GM23338 (cell line): ENCODE data around the gene AFAP1. TPM values are rescaled to one million over a fixed set of nuclear protein-coding genes. Genes with fewer than 3 reads are reported as not detected.

Source experiments
- ATAC-seq: fragments of 200-7000 bp; cut with Tn5 transposase; 3 replicates; pipeline ENCODE4 v1.9.1; 2020
- DNase-seq: peaks from one replicate; pipeline ENCODE4 v3.0.0-alpha.2; 2015; ENCODE audit warnings: low spot score
- H2AFZ ChIP-seq: fragments of 200-600 bp; sonication (generic); 2 replicates; pipeline ENCODE4 v1.8.0; 2016; ENCODE audit warnings: antibody characterized with exemption, mild to moderate bottlenecking, moderate library complexity
- H3F3A ChIP-seq: fragments of 200-600 bp; sonication (generic); replicated peaks from 2 replicates; pipeline ENCODE4 v1.8.0; 2017; ENCODE audit warnings: antibody characterized with exemption, mixed run types, low read depth
- H3K27ac ChIP-seq: fragments of 200-600 bp; sonication (generic); 2 replicates; pipeline ENCODE4 v1.6.1; 2016; ENCODE audit warnings: low read depth
- H3K27me3 ChIP-seq: fragments of 200-600 bp; sonication (generic); 2 replicates; pipeline ENCODE4 v1.8.0; 2016; ENCODE audit warnings: mild to moderate bottlenecking, mixed run types, moderate library complexity; ENCODE audit not compliant: insufficient read depth
- H3K36me3 ChIP-seq: fragments of 200-600 bp; sonication (generic); 2 replicates; pipeline ENCODE4 v1.8.0; 2016; ENCODE audit warnings: mild to moderate bottlenecking; ENCODE audit not compliant: insufficient read depth
- H3K4me1 ChIP-seq: fragments of 200-600 bp; sonication (generic); 2 replicates; pipeline ENCODE4 v1.8.0; 2016; ENCODE audit warnings: mild to moderate bottlenecking, moderate library complexity; ENCODE audit not compliant: insufficient read depth
- H3K4me2 ChIP-seq: fragments of 200-600 bp; sonication (generic); 2 replicates; pipeline ENCODE4 v1.7.1; 2017; ENCODE audit warnings: mixed run types
- H3K4me3 ChIP-seq: fragments of 200-600 bp; sonication (generic); 2 replicates; pipeline ENCODE4 v1.6.1; 2016; ENCODE audit warnings: mixed run types
- H3K79me2 ChIP-seq: fragments of 200-600 bp; sonication (generic); replicated peaks from 2 replicates; pipeline ENCODE4 v1.8.0; 2017; ENCODE audit warnings: mild to moderate bottlenecking; ENCODE audit not compliant: insufficient read depth
- H3K9me2 ChIP-seq: fragments of 200-600 bp; sonication (generic); 2 replicates; pipeline ENCODE4 v1.8.0; 2017; ENCODE audit not compliant: insufficient read depth
- H4K20me1 ChIP-seq: fragments of 200-600 bp; sonication (generic); replicated peaks from 2 replicates; pipeline ENCODE4 v1.8.0; 2017; ENCODE audit warnings: mild to moderate bottlenecking; ENCODE audit not compliant: insufficient read depth
- H3K27ac Mint-ChIP-seq: 2 replicates; pipeline ENCODE4 v1.8.0; 2020; ENCODE audit warnings: inconsistent platforms, mild to moderate bottlenecking, moderate library complexity, mixed read lengths
- H3K27me3 Mint-ChIP-seq: 3 replicates; pipeline ENCODE4 v1.8.0; 2022; ENCODE audit warnings: low read depth, mild to moderate bottlenecking, moderate library complexity, mixed read lengths, inconsistent platforms; ENCODE audit not compliant: insufficient read depth, poor library complexity
- H3K36me3 Mint-ChIP-seq: 3 replicates; pipeline ENCODE4 v1.8.0; 2021; ENCODE audit warnings: low read depth, mild to moderate bottlenecking, inconsistent platforms, moderate library complexity, mixed read lengths
- H3K4me1 Mint-ChIP-seq: 3 replicates; pipeline ENCODE4 v1.8.0; 2020; ENCODE audit warnings: mild to moderate bottlenecking, inconsistent platforms, mixed read lengths
- H3K4me3 Mint-ChIP-seq: 3 replicates; pipeline ENCODE4 v1.8.0; 2021; ENCODE audit warnings: moderate library complexity, mild to moderate bottlenecking, inconsistent platforms, mixed read lengths
- H3K9me3 Mint-ChIP-seq: 3 replicates; pipeline ENCODE4 v1.8.0; 2020; ENCODE audit warnings: moderate library complexity, mild to moderate bottlenecking, inconsistent platforms, mixed read lengths
- CREB1 ChIP-seq: fragments of 250-450 bp; sonication (Bioruptor Pico); IDR thresholded peaks from 2 replicates; pipeline ENCODE4 v1.5.0; 2020; ENCODE audit warnings: low read depth, mild to moderate bottlenecking, moderate library complexity
- EZH2phosphoT487 ChIP-seq: fragments of 200-600 bp; sonication (generic); IDR thresholded peaks from one replicate; pipeline ENCODE4 v1.8.1; 2018; ENCODE audit warnings: antibody characterized with exemption; ENCODE audit not compliant: unreplicated experiment
- JUNB ChIP-seq: IDR thresholded peaks from one replicate; pipeline ENCODE4 v1.6.1; 2016; ENCODE audit warnings: antibody characterized with exemption; ENCODE audit not compliant: unreplicated experiment
- NANOG ChIP-seq: IDR thresholded peaks from 2 replicates; pipeline ENCODE4 v1.6.1; 2016; ENCODE audit warnings: antibody characterized with exemption, borderline replicate concordance
- POLR2AphosphoS5 ChIP-seq: IDR thresholded peaks from 2 replicates; pipeline ENCODE4 v1.6.1; 2016; ENCODE audit warnings: antibody characterized with exemption, low read depth
- STAT1 ChIP-seq: IDR thresholded peaks from one replicate; pipeline ENCODE4 v1.6.1; 2016; ENCODE audit warnings: antibody characterized with exemption; ENCODE audit not compliant: unreplicated experiment
- ZNF331 ChIP-seq: fragments of 250-450 bp; sonication (Bioruptor Pico); IDR thresholded peaks from 2 replicates; pipeline ENCODE4 v1.5.0; 2020; ENCODE audit warnings: low read depth, mild to moderate bottlenecking, moderate library complexity
- polyA plus RNA-seq: library from polyadenylated mRNA; unstranded; fragments of >200 nt; fragmentation: Nextera tagmentation; extraction: Ambion mirVana; gene quantifications from 2 replicates; pipeline ENCODE4 v1.2.1, GENCODE V29; 2016
- total RNA-seq: library from RNA; depleted of rRNA; stranded (reverse); fragments of >200 nt; shearing (Covaris generic); gene quantifications from 2 replicates; pipeline ENCODE4 v1.2.3, GENCODE V29; 2014
- TF ChIP-seq, protein P1 (sequence below): fragments of 250-450 bp; sonication (Bioruptor Pico); IDR thresholded peaks from 2 replicates; pipeline ENCODE4 v1.5.0; 2020; ENCODE audit warnings: mild to moderate bottlenecking, moderate library complexity
- TF ChIP-seq, protein P2 (sequence below): IDR thresholded peaks from 2 replicates; pipeline ENCODE4 v1.6.1; 2016; ENCODE audit warnings: antibody characterized with exemption
- TF ChIP-seq, protein P3 (sequence below): IDR thresholded peaks from one replicate; pipeline ENCODE4 v1.6.1; 2018; ENCODE audit warnings: antibody characterized with exemption; ENCODE audit not compliant: unreplicated experiment

The AFAP1 gene
- total and polyA plus RNA-seq, 2 experiments from 2014 or later, result 6.5 to 21.5 TPM

DNA sequence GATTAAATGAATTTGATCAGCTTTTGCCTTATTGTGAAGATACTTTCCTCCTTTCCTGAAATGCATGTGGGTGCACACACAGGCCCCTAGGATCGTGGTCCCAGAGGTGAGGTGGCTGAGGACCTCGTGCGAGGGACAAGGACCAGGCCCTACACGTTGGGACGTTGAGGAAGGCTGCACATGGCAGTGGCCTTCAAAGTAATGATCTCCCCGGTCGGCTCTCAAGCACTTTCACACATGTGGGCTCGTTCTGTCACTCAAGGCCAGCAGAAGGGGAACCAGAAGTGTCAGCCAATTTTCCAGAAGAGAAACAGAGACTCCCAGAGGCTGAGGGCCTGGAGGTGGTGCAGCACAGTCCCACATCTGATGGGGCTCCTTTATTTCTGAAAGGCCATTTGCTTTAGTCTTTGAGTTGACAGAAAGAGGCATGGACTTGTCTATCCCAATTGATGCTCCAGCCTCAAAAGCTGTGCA lies 196.8 kb downstream of the AFAP1 start (continued):
- TF ChIP-seq, protein P1, sequence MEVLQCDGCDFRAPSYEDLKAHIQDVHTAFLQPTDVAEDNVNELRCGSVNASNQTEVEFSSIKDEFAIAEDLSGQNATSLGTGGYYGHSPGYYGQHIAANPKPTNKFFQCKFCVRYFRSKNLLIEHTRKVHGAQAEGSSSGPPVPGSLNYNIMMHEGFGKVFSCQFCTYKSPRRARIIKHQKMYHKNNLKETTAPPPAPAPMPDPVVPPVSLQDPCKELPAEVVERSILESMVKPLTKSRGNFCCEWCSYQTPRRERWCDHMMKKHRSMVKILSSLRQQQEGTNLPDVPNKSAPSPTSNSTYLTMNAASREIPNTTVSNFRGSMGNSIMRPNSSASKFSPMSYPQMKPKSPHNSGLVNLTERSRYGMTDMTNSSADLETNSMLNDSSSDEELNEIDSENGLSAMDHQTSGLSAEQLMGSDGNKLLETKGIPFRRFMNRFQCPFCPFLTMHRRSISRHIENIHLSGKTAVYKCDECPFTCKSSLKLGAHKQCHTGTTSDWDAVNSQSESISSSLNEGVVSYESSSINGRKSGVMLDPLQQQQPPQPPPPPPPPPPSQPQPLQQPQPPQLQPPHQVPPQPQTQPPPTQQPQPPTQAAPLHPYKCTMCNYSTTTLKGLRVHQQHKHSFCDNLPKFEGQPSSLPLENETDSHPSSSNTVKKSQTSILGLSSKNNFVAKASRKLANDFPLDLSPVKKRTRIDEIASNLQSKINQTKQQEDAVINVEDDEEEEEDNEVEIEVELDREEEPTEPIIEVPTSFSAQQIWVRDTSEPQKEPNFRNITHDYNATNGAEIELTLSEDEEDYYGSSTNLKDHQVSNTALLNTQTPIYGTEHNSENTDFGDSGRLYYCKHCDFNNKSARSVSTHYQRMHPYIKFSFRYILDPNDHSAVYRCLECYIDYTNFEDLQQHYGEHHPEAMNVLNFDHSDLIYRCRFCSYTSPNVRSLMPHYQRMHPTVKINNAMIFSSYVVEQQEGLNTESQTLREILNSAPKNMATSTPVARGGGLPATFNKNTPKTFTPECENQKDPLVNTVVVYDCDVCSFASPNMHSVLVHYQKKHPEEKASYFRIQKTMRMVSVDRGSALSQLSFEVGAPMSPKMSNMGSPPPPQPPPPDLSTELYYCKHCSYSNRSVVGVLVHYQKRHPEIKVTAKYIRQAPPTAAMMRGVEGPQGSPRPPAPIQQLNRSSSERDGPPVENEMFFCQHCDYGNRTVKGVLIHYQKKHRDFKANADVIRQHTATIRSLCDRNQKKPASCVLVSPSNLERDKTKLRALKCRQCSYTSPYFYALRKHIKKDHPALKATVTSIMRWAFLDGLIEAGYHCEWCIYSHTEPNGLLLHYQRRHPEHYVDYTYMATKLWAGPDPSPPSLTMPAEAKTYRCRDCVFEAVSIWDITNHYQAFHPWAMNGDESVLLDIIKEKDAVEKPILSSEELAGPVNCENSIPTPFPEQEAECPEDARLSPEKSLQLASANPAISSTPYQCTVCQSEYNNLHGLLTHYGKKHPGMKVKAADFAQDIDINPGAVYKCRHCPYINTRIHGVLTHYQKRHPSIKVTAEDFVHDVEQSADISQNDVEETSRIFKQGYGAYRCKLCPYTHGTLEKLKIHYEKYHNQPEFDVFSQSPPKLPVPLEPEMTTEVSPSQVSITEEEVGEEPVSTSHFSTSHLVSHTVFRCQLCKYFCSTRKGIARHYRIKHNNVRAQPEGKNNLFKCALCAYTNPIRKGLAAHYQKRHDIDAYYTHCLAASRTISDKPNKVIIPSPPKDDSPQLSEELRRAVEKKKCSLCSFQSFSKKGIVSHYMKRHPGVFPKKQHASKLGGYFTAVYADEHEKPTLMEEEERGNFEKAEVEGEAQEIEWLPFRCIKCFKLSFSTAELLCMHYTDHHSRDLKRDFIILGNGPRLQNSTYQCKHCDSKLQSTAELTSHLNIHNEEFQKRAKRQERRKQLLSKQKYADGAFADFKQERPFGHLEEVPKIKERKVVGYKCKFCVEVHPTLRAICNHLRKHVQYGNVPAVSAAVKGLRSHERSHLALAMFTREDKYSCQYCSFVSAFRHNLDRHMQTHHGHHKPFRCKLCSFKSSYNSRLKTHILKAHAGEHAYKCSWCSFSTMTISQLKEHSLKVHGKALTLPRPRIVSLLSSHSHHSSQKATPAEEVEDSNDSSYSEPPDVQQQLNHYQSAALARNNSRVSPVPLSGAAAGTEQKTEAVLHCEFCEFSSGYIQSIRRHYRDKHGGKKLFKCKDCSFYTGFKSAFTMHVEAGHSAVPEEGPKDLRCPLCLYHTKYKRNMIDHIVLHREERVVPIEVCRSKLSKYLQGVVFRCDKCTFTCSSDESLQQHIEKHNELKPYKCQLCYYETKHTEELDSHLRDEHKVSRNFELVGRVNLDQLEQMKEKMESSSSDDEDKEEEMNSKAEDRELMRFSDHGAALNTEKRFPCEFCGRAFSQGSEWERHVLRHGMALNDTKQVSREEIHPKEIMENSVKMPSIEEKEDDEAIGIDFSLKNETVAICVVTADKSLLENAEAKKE, result no peak
- TF ChIP-seq CREB1 (CRISPR knock-in tag) (no peak), NANOG (no peak), JUNB (no peak)
- TF ChIP-seq, protein P2, sequence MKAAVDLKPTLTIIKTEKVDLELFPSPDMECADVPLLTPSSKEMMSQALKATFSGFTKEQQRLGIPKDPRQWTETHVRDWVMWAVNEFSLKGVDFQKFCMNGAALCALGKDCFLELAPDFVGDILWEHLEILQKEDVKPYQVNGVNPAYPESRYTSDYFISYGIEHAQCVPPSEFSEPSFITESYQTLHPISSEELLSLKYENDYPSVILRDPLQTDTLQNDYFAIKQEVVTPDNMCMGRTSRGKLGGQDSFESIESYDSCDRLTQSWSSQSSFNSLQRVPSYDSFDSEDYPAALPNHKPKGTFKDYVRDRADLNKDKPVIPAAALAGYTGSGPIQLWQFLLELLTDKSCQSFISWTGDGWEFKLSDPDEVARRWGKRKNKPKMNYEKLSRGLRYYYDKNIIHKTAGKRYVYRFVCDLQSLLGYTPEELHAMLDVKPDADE, result no peak

DNA sequence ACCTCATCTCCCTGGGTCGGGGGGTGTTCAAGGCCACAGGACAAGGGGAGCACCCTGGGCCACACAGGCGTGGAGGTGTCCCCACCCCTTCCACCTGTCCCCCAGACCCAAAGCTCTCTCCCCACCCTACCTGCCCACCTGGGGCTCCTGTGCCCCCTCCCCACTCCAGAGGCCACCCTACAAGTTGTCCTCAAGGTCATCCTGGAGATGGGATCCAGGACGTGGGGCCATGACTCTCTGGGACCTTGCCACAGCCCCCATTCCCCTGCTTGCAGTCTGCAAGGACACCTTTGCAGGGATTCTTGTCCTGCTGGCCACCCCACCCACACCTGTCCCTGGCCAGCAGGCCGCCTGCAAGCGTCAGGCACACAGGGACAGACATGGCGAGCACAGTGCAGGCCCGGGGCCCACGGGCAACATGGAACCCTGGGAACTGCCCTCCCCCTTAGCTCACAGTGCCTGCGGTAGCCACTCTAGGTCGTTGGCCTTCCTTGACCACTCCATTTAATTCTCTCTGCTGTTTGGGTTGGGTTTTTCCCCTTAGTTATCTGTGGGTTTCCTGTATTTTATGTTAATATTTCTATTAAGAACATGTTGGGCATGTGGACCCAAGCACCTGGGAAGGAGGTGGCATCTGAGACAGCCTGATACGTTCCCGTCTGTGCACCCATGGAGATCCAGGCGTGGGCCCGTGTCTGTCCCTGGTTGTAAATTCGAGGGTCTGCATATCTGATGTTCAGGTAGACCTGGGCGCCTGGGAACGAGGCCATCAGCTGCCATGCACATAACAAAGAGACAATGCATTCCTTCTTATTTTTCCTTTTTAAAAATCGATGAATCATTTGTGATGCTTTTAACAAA lies 197.5 kb downstream of the AFAP1 start:
- H3K9me2 ChIP-seq, result no peaks in the 10 kb centered on the region
- Mint-ChIP-seq H3K9me3 (no peaks in the 10 kb centered on the region), H3K27me3 (peaks cover 5% of the 10 kb centered on the region), H3K27ac (no peak overlapping the region), H3K36me3 (no peaks in the 10 kb centered on the region; the same call in 2 of the 3 replicates), H3K4me3 (no peak overlapping the region), H3K4me1 (no peaks in the 10 kb centered on the region)
- H3K4me2 ChIP-seq, result no peak overlapping the region
- H3K27ac ChIP-seq, result no peak overlapping the region
- H3K79me2 ChIP-seq, result no peaks in the 10 kb centered on the region
- ATAC-seq (no peak), DNase-seq (no peak)
- no peak for TF ChIP-seq EZH2phosphoT487
- no peak for TF ChIP-seq ZNF331 (CRISPR knock-in tag)
- TF ChIP-seq STAT1, result no peak
- TF ChIP-seq POLR2AphosphoS5, result no peak
- no peak for TF ChIP-seq NANOG
- TF ChIP-seq, protein P3, sequence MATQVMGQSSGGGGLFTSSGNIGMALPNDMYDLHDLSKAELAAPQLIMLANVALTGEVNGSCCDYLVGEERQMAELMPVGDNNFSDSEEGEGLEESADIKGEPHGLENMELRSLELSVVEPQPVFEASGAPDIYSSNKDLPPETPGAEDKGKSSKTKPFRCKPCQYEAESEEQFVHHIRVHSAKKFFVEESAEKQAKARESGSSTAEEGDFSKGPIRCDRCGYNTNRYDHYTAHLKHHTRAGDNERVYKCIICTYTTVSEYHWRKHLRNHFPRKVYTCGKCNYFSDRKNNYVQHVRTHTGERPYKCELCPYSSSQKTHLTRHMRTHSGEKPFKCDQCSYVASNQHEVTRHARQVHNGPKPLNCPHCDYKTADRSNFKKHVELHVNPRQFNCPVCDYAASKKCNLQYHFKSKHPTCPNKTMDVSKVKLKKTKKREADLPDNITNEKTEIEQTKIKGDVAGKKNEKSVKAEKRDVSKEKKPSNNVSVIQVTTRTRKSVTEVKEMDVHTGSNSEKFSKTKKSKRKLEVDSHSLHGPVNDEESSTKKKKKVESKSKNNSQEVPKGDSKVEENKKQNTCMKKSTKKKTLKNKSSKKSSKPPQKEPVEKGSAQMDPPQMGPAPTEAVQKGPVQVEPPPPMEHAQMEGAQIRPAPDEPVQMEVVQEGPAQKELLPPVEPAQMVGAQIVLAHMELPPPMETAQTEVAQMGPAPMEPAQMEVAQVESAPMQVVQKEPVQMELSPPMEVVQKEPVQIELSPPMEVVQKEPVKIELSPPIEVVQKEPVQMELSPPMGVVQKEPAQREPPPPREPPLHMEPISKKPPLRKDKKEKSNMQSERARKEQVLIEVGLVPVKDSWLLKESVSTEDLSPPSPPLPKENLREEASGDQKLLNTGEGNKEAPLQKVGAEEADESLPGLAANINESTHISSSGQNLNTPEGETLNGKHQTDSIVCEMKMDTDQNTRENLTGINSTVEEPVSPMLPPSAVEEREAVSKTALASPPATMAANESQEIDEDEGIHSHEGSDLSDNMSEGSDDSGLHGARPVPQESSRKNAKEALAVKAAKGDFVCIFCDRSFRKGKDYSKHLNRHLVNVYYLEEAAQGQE, result no peak
- no peak for TF ChIP-seq JUNB
- no peak overlapping the region for H2AFZ ChIP-seq
- H3K36me3 ChIP-seq, result no peaks in the 10 kb centered on the region
- no peaks in the 10 kb centered on the region for H3K4me1 ChIP-seq
- H3K27me3 ChIP-seq, result no peaks in the 10 kb centered on the region
- H4K20me1 ChIP-seq, result no peaks in the 10 kb centered on the region
- no peak overlapping the region for H3K4me3 ChIP-seq
- H3F3A ChIP-seq, result no peaks in the 10 kb centered on the region
